ENCODE results near the gene BDH1.
"Not testable (repeated sequence)": the region's sequence is repeated elsewhere in the genome, so short reads cannot be mapped to it uniquely, and the experiment has no call there.

Gene BDH1

GRCh38 chr3:197520311-197521276 lies 35.2 kb downstream of the BDH1 start:
- peak; percentile 29 for DNase-seq

GRCh38 chr3:197519801-197520211 lies 36.0 kb downstream of the BDH1 start:
- no peak for DNase-seq

GRCh38 chr3:197518881-197519421 lies 36.8 kb downstream of the BDH1 start:
- peak; percentile 66 for DNase-seq

GRCh38 chr3:197517922-197518683 lies 37.7 kb downstream of the BDH1 start:
- not testable (repeated sequence) for DNase-seq

GRCh38 chr3:197516890-197517606 lies 38.7 kb downstream of the BDH1 start:
- DNase-seq = not testable (repeated sequence)

GRCh38 chr3:197516517-197516889 lies 39.3 kb downstream of the BDH1 start:
- DNase-seq = peak; percentile 71

GRCh38 chr3:197514786-197515355 lies 40.9 kb downstream of the BDH1 start:
- DNase-seq = no peak

GRCh38 chr3:197513953-197514785 lies 41.6 kb downstream of the BDH1 start:
- DNase-seq = no peak

GRCh38 chr3:197512691-197513571 lies 42.8 kb downstream of the BDH1 start:
- no peak for DNase-seq

- DNase-seq = no peak
These were observed 43.7 kb downstream of the BDH1 start for GRCh38 chr3:197511853-197512635.

- DNase-seq = no peak
These were observed 44.6 kb downstream of the BDH1 start for GRCh38 chr3:197511130-197511529.

GRCh38 chr3:197510642-197511018 lies 45.1 kb downstream of the BDH1 start:
- DNase-seq = no peak

GRCh38 chr3:197508924-197509775 lies 46.6 kb downstream of the BDH1 start:
- no peak for DNase-seq

GRCh38 chr3:197508461-197508860 lies 47.3 kb downstream of the BDH1 start:
- no peak for DNase-seq

- no peak for DNase-seq
These were observed 47.7 kb downstream of the BDH1 start for GRCh38 chr3:197508051-197508451.

- no peak for DNase-seq
These were observed 48.2 kb downstream of the BDH1 start for GRCh38 chr3:197507541-197507940.

GRCh38 chr3:197507081-197507480 lies 48.7 kb downstream of the BDH1 start:
- no peak for DNase-seq

GRCh38 chr3:197505796-197506548 lies 49.8 kb downstream of the BDH1 start:
- no peak for DNase-seq

All from NCI-H226 (cell line).